HCT116 (cell line): Measurements from ENCODE around the gene TBC1D12.

Experiments
- POLR2A ChIP-seq: IDR thresholded peaks from 2 replicates; pipeline ENCODE4 v1.7.0; 2011; ENCODE audit warnings: borderline replicate concordance; ENCODE audit not compliant: insufficient read depth, insufficient read length; ENCODE audit errors: extremely low read depth
- POLR2AphosphoS5 ChIP-seq: IDR thresholded peaks from 2 replicates; pipeline ENCODE4 v1.6.1; 2011; ENCODE audit warnings: mild to moderate bottlenecking, low read depth, low read length, moderate library complexity
- SIN3A ChIP-seq: IDR thresholded peaks from 2 replicates; pipeline ENCODE4 v1.6.1; 2012; ENCODE audit warnings: low read depth
- TF ChIP-seq, protein P1 (sequence below), 3 experiments: fragments of 200-600 bp in 1 of 3; sonication (generic) in 1 of 3; IDR thresholded peaks in 2 of 3; conservative IDR thresholded peaks in 1 of 3; 2 replicates each; pipeline ENCODE4 v1.5.1; 2012 to 2017; ENCODE audit warnings: low read depth in 2 of 3, low read length in 2 of 3, antibody characterized with exemption in 1 of 3, borderline replicate concordance in 1 of 3, control low read depth in 1 of 3, mild to moderate bottlenecking in 1 of 3, mixed read lengths in 1 of 3, mixed run types in 1 of 3, moderate library complexity in 1 of 3; ENCODE audit not compliant: insufficient read depth in 1 of 3
- TF ChIP-seq, protein P2 (sequence below): IDR thresholded peaks from 2 replicates; pipeline ENCODE4 v1.6.1; 2012; ENCODE audit warnings: low read depth

DNA sequence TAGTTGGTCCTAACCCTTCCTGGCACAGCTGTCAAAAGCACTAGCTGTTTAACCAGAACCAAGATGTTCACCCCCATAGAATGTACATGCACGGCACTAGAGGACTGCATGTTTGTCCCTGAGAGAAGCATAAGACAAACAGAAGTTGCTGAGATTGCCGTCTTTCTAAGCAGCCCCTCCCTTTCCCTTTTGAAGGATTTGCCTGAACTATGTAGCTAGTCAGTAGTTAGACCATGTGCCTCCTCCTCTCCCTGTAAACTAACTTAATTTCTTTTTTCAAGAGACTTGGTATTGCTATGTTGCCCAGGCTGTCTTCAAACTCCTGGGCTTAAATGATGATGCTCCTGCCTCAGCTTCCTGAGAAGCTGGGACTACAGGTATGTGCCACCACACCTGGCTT, 40.7 kb downstream of the TBC1D12 start:
- no peak for TF ChIP-seq POLR2AphosphoS5
- no peak for TF ChIP-seq POLR2A
- TF ChIP-seq, protein P1, sequence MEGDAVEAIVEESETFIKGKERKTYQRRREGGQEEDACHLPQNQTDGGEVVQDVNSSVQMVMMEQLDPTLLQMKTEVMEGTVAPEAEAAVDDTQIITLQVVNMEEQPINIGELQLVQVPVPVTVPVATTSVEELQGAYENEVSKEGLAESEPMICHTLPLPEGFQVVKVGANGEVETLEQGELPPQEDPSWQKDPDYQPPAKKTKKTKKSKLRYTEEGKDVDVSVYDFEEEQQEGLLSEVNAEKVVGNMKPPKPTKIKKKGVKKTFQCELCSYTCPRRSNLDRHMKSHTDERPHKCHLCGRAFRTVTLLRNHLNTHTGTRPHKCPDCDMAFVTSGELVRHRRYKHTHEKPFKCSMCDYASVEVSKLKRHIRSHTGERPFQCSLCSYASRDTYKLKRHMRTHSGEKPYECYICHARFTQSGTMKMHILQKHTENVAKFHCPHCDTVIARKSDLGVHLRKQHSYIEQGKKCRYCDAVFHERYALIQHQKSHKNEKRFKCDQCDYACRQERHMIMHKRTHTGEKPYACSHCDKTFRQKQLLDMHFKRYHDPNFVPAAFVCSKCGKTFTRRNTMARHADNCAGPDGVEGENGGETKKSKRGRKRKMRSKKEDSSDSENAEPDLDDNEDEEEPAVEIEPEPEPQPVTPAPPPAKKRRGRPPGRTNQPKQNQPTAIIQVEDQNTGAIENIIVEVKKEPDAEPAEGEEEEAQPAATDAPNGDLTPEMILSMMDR (IDR thresholded peaks at IDR 0.05 in 2 of 3, conservative IDR thresholded peaks at IDR 0.05 in 1 of 3; ENCODE audit: borderline replicate concordance in 1 of 3, insufficient read depth in 1 of 3, low read depth in 2 of 3, low read length in 2 of 3), result no peak
- TF ChIP-seq SIN3A, result no peak
- TF ChIP-seq, protein P2, sequence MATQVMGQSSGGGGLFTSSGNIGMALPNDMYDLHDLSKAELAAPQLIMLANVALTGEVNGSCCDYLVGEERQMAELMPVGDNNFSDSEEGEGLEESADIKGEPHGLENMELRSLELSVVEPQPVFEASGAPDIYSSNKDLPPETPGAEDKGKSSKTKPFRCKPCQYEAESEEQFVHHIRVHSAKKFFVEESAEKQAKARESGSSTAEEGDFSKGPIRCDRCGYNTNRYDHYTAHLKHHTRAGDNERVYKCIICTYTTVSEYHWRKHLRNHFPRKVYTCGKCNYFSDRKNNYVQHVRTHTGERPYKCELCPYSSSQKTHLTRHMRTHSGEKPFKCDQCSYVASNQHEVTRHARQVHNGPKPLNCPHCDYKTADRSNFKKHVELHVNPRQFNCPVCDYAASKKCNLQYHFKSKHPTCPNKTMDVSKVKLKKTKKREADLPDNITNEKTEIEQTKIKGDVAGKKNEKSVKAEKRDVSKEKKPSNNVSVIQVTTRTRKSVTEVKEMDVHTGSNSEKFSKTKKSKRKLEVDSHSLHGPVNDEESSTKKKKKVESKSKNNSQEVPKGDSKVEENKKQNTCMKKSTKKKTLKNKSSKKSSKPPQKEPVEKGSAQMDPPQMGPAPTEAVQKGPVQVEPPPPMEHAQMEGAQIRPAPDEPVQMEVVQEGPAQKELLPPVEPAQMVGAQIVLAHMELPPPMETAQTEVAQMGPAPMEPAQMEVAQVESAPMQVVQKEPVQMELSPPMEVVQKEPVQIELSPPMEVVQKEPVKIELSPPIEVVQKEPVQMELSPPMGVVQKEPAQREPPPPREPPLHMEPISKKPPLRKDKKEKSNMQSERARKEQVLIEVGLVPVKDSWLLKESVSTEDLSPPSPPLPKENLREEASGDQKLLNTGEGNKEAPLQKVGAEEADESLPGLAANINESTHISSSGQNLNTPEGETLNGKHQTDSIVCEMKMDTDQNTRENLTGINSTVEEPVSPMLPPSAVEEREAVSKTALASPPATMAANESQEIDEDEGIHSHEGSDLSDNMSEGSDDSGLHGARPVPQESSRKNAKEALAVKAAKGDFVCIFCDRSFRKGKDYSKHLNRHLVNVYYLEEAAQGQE, result no peak
